ENCODE data around the gene ADAMTSL4.

- TF ChIP-seq CTCF (IDR thresholded peaks at IDR 0.05) (no peak), EP300 (IDR thresholded peaks at IDR 0.05) (no peak), POLR2A (IDR thresholded peaks at IDR 0.05) (no peak)
Measured at GRCh38 chr1:150577557-150578271, 28.5 kb downstream of the ADAMTSL4 start.
